ENCODE measurements around the gene USP5.

The USP5 gene

DNA sequence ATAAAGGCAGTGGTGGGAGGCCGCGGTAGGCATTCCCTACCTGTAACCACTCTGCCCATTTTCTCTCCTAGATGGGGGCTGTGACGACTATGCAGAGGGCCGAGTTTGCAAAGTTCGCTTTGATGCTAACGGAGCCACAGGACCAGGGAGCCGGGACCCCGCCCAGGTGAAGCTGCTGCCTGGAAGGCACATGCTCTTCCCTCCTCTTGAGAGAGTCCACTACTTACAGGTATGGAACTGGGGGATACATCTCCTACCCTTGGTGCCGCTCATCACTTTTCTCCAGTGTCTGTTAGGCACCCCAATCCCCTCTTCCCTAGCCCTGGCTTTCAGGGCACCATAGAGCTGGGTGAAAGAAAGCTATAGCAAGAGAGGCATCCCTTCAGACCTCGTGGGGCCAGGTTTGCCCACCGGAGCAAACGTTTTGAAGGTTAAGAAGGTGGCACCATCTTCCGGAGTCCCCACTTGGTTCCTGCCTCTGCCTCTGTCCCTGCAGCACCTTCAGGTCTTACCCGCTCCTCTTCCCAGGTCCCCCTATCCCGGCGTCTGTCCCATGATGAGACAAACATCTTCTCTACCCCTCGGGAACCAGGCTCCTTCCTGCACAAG, 25.7 kb upstream of the USP5 start:
- no peak for DNase-seq (ENCODE audit: low spot score)

DNA sequence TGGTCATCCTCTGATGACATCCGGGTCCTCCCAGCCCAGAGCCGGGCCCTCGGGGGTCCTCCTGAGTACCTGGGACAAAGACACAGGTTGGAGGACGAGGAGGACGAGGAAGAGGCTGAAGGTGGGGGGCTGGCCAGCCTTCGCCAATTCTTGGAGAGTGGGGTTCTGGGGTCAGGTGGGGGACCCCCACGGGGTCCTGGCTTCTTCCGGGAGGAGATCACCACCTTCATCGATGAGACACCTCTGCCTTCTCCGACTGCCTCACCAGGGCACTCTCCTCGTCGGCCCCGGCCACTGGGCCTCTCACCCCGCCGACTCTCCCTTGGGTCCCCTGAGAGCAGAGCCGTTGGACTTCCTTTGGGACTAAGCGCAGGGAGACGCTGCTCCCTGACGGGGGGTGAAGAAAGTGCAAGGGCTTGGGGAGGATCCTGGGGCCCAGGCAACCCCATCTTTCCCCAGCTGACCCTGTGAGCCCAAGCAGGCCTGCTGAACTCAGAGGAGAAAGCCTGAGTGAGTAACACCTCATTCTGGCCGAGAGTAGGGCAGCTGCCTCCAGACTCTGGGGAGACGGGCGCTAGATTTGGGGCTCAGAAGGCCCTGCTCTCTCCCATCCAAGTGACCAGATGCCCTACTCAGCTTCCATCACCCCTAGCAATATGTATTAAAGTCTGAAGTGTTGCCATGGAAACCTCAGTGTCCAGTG, 25.1 kb upstream of the USP5 start:
- DNase-seq (ENCODE audit: low spot score) = no peak

DNA sequence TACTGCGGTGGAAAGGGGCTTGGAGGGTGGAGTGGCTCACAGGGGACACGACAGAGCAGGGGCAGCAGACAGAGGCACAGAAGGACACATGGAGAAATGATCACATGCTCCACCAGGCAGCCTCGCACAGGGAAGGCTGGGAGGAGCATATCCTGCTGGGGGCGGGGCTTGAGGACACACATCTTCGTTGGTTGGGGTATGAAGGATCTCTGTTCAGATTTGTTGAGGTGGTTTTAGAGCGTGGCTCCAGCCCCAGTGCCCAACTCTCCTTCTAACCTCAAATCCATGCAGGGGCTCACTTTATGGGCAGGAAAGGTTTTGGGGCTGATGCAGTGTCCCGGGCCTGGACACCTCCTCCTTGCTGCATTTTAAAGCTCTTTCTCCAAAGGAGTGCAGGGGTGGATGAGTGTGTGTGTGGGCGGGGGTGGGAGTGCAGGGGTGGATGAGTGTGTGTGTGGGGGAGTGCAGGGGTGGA, 24.5 kb upstream of the USP5 start:
- no peak for DNase-seq (ENCODE audit: low spot score)

DNA sequence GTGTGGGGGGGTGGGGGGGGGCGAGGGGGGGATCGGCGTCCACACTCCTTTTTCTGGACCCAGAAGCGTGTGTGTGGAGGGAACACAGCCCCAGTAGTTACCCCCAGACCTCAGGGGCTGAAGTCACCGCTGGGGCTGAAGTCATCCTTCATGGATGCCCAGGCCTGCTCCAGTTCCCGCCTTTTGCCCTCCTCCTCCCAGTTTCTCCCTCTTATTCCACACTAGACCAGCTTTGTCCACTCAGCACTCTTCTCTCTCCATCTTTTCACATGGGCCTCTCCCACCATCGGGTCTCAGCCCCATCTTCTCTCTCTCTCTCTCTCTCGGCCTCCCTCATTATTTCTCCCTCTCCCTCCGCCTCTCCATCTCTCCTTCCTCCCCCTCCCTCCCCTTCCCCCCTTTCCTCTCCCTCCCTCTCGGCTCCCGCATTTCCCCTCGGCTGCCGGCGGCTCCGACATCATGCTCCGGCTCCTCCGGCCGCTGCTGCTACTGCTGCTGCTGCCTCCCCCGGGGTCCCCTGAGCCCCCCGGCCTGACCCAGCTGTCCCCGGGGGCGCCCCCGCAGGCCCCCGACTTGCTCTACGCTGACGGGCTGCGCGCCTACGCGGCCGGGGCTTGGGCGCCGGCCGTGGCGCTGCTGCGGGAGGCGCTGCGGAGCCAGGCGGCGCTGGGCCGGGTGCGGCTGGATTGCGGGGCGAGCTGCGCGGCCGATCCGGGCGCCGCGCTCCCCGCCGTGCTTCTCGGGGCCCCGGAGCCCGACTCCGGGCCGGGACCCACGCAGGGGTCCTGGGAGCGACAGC, 23.8 kb upstream of the USP5 start, which contains the start of gene P3H3:
P3H3 (plus strand) TSS at position 426 of the 799 bp plus-strand sequence; CDS start at position 460, 34 bp downstream.
- no peak for DNase-seq (ENCODE audit: low spot score)

DNA sequence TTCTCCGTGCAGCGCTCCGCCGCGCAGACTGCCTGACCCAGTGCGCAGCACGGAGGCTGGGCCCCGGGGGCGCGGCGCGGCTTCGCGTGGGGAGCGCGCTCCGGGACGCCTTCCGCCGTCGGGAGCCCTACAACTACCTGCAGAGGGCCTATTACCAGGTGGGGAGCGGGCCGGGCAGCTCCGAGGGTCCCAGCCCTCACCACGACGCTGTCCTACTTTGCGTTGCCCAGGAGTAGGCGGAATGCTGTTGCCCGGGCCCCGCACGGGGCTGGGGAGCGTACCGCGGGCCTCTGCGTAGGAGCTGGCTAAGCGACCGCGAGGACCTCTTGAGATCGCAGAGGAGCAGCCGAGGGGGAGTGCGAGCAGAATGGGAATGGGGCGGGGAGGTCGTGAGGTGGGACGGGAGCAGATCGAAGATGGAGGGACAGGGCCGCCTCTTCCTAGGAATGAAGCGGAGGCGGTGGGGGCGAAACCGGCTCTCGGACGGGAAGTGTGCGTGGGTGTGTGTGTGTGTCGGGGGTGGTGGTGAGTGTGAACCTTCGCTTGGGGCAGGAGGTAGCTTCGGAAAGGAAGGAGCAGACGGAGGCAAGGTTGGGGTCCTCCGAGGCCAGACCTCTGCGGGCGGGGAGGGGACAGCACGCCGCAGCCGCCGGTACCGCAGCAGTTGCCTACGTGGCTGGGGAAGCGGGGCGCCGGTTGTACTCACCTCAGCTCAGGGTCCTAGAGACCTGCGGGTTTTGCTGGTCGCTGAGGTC, 23.0 kb upstream of the USP5 start:
- no peak for DNase-seq (ENCODE audit: low spot score)

DNA sequence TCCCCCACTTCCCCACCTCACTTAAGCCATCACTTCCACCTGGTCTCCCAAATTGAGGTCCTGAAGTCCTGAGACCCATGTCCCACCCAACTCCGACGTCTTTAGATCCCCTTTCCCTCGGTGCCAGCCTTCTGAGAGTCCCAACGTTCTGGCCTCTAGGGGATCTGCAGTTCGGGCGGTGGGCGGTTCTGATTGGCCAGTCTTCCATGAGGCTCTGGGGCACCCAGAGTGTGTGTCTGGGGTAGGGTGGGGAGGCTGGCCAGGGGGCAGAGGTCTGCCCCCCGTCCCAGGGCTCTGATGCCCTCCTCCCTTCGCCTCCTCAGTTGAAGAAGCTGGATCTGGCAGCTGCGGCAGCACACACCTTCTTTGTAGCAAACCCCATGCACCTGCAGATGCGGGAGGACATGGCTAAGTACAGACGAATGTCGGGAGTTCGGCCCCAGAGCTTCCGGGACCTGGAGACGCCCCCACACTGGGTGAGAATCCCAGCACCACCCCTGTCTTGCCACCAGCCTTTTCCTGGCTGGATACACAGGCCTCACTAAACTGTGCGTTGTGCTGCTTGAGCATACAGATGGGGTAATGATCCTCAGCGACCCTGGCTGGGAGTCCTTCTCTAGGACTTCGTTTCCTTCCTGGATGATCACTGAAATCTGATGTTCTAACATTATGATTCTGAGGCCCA, 22.3 kb upstream of the USP5 start:
- DNase-seq (ENCODE audit: low spot score) = no peak

DNA sequence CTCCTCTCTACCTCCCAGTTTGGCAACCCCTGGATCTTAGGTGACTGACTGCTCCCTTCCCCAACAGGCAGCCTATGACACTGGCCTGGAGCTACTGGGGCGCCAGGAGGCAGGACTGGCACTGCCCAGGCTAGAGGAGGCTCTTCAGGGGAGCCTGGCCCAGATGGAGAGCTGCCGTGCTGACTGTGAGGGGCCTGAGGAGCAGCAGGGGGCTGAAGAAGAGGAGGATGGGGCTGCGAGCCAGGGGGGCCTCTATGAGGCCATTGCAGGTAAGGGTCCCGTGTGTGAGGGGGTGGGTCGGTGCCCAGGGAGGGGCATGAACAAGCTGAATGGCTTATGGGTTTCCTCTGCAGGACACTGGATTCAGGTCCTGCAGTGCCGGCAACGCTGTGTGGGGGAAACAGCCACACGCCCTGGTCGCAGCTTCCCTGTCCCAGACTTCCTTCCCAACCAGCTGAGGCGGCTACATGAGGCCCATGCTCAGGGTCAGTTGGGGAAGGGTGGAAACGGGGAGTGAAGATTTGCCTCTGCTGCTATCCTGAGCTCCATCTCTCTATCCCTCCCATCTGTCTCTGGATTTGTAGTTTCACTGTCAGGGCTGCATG, 21.6 kb upstream of the USP5 start:
- no peak for DNase-seq (ENCODE audit: low spot score)

DNA sequence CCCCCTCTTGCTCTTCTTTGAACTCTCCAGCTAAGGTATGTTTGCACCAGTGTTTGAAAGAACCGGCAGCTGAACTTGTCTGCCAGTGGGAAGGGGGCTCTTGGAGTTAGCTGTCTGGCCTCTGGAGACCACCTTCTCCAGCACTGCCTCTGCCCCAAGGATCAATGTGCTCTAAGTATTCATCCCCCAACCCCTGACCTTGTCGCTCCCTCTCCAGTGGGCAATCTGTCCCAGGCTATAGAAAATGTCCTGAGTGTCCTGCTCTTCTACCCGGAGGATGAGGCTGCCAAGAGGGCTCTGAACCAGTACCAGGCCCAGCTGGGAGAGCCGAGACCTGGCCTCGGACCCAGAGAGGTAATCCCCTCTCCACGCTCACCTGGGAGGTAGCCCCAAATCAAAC, 21.0 kb upstream of the USP5 start:
- DNase-seq (ENCODE audit: low spot score) = no peak

DNA sequence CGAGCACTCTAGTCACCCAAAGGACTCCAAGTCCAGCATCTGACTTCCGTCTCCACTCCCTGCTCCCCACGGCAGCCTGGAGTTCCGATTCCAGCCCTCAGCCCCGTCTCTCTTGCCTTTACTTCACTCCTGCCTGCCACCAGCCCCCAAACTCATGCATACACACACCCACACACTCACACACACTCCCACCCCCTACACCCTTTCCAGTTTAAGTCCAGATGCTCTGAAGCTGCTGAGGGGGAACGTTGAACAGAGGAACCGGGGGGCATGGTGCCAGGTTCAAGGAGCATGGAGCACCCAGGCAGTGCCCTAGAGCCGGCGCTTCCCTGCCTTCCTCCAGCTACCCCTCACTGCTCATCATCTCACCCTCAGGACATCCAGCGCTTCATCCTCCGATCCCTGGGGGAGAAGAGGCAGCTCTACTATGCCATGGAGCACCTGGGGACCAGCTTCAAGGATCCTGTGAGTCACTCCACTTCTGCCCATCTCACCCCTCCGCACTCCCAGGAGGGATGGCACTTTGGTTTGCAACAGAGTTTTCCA, 20.4 kb upstream of the USP5 start:
- no peak for DNase-seq (ENCODE audit: low spot score)

DNA sequence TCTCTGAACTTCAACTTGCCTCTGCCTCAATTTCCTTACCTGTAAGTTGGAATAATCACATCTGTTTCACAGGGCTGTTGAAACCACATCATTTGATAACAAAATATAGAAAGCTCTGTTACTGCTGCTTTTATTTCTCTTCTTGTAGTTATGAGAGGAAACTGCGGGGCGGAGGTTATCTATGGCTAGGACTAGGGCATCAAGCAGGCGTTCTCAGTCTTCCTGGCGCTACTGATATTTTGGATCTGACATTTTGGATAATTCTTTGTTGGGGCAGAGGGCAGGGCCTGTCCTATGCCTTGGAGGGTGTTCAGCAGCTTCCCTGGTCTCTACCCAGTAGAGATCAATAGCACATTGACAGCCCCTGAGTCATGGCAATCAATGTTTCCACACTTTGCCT, 19.8 kb upstream of the USP5 start:
- no peak for DNase-seq (ENCODE audit: low spot score)

DNA sequence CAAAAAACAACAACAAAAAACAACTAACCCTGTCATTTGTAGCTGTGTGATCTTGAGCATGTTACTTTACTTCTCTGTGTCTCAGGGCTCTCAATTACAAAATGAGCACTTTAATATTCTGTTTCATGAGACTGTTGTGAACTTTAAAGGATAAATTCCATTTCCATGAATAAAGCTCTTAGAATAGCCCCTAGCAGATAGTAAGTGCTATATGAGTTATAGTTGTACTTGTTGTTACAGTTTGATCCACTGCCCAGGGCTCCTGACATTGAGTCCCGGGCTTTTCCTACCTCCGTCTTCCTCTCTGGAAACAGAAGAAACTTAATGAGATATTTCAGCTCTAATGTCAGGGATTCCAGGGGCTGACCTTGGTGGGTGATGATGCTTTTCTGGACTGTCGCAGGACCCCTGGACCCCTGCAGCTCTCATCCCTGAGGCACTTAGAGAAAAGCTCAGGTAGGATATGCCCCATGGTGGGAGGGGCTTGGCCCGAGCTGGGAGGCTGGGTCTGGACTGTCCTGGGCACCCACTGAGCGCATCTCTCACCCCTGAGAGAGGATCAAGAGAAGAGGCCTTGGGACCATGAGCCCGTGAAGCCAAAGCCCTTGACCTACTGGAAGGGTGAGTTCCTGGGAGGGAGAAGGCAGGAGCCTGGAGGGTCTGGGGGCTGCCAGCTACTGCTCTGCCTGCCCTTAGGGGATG, 18.6 kb upstream of the USP5 start:
- DNase-seq (ENCODE audit: low spot score) = no peak

DNA sequence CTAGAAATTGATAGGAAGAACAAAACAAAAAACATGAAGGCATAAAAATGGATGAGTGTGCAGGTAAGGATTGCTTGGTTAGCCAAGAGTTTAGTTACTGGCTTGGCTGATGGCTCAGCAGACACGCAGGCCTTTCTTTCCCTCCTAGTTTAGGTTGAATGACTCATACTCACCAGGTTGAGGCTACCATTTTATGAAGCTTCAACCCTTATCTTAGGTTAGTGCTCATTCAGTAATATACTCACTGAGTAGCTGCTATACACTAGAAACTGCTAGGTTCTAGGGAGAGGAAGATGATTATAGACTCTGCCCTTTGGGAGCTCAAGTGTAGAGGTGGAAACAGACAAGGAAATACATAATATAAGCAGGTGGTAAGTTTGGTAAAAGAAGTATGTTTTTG, 17.7 kb upstream of the USP5 start:
- no peak for DNase-seq (ENCODE audit: low spot score)

DNA sequence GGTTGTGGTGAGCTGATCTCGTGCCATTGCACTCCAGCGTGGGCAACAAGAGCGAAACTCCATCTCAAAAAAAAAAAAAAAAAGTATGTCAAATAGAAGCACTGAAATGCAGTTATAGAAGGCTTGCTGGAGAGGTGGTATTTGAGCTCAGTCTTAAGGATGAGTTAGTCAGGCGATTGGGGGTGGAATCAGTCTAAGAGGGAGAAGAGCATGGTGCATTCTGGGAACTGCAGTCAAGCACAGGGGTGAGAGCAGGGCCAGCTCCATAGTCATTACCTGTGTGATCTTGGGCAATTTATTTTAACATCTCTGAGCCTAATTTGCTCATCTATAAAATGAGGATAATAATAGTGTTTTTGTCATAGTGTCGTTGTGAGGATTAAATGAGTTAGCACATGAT, 17.1 kb upstream of the USP5 start:
- DNase-seq (ENCODE audit: low spot score) = no peak

DNA sequence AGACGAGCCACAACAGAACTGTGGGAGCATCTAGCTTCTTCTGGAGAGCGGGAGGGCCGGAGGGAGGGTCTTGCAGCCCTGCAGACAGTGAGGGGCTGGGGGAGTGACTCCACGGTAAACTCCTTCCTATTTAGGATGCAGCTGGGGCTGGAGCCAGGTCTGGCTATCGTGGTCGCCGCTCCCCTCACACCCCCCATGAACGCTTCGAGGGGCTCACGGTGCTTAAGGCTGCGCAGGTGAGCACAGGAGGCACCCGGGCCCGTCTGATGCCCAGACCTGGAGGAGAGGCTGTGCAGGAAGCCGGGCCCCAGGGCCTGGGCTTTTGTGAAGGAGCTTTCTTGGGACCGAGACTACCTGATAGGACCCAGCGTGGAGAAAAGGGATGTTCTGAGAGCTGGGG, 15.1 kb upstream of the USP5 start:
- no peak for DNase-seq (ENCODE audit: low spot score)

DNA sequence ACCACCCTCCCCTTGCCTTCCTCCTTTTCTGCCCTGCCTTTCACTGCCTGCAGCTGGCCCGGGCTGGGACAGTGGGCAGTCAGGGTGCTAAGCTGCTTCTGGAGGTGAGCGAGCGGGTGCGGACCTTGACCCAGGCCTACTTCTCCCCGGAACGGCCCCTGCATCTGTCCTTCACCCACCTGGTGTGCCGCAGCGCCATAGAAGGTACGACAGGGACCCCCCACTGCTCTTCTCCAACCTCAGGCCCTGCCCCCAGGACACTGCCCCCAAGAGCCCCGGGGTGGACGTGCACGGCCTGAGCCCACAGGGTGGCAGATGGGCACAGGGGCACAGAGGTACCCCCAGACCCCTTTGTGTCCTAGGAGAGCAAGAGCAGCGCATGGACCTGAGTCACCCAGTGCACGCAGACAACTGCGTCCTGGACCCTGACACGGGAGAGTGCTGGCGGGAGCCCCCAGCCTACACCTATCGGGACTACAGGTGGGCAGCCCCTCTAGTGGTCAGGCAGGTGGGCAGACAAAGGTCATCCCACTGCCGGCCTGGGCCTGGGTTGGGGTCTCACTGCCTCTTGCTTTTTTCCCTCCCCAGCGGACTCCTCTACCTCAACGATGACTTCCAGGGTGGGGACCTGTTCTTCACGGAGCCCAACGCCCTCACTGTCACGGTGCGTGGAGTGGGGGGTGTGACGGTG, 14.4 kb upstream of the USP5 start:
- DNase-seq (ENCODE audit: low spot score) = no peak

DNA sequence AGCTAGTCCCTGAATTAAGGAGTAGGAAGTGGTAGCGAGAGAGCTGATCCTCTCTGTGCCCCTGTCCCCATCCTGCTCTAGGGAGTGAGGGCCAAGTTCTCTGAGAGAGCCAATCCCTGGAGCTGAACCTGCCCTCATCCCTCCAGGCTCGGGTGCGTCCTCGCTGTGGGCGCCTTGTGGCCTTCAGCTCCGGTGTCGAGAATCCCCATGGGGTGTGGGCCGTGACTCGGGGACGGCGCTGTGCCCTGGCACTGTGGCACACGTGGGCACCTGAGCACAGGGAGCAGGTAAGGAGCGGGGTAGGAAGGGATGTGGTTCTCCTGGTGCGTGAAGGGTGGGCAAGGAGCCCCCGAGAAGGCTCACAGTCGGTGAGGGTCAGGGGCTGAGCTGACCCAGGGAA, 13.1 kb upstream of the USP5 start:
- DNase-seq (ENCODE audit: low spot score) = no peak

DNA sequence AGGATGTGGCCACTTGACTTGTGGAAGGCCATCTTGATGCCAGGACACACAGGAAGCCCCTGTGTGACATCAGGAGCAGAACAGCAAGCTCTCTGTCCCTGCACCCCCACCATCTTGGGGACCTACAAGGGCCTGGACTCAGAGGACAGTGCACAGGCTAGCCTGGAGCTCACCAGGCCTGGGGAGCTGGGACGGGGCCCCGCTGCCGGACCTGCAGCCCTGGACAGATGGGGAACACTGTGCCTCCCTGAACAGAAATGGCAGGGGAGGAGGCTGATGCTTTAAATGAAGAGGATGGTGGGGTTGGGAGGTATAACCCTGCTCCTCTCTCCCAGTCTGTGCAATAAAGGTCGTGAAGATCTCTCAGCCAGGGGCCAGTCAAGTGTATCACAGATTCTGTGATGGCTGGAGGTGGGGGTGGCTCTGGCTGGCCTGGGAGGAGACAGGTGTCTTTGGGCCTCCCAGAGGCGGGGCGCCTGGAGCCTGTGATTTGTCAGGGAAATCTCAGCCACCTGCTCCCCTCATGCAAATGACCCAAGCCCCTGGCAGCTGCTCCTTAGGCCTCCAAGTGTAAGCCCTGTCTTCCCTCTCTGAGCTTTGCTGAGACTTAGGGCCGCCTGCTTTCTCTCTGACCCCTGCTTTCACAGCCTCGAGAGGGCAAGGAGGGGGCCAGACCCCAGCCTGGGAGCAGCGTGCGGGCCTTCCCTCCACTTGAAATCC, 12.3 kb upstream of the USP5 start:
- no peak for DNase-seq (ENCODE audit: low spot score)

DNA sequence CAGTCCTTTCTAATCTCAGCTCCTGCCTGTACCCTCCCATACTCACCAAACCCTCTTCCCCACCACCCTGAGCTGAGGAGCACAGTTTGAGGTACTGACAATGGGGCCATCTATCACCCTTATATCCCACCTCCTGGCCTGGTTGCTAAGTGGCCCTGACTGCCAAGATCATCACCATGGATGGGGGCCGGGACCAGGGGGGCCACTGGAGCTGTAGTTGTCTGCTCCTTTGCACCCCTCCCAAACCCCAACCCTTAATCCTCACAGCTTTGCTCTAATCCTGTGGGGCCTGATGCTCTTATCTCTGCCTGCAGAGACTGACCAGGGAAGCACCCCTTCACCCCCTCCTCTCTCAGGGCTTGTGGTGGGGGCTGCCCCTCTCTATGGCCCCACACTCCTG, 11.6 kb upstream of the USP5 start:
- no peak for DNase-seq (ENCODE audit: low spot score)

Data from hematopoietic multipotent progenitor cell treated with erythropoietin and hydrocortisone succinate and interleukin-3 and kit ligand, for 17 days (in vitro differentiated cells).